Fibroblast of lung (primary cell): ENCODE data around the gene DHX35. TPM values are rescaled to one million over a fixed set of nuclear protein-coding genes. Genes with fewer than 3 reads are reported as not detected.

Experiments used
- DNase-seq, 2 donors: peaks; one replicate each; pipeline versions ENCODE4 v3.0.0 to v3.0.0-alpha.2; 2010; ENCODE audit warnings: low read depth in 2 of 2
- H2AFZ ChIP-seq: 2 replicates; pipeline ENCODE4 v1.5.1; 2012; ENCODE audit warnings: low read length, control low read depth, inconsistent platforms
- H3K27ac ChIP-seq: 2 replicates; pipeline ENCODE4 v1.5.1; 2011; ENCODE audit warnings: low read length, control low read depth; ENCODE audit not compliant: insufficient read depth
- H3K27me3 ChIP-seq: 2 replicates; pipeline ENCODE4 v1.5.1; 2011; ENCODE audit warnings: mild to moderate bottlenecking, low read length; ENCODE audit not compliant: control insufficient read depth, insufficient read depth
- H3K36me3 ChIP-seq: 2 replicates; pipeline ENCODE4 v1.5.1; 2011; ENCODE audit warnings: low read length; ENCODE audit not compliant: control insufficient read depth, insufficient read depth
- H3K4me1 ChIP-seq: 2 replicates; pipeline ENCODE4 v1.5.1; 2011; ENCODE audit warnings: low read length; ENCODE audit not compliant: control insufficient read depth, insufficient read depth; ENCODE audit errors: extremely low read depth
- H3K4me2 ChIP-seq: 2 replicates; pipeline ENCODE4 v1.5.1; 2011; ENCODE audit warnings: low read length, control low read depth; ENCODE audit not compliant: insufficient read depth; ENCODE audit errors: extremely low read depth
- H3K4me3 ChIP-seq, 4 experiments: fragments of 200-600 bp in 1 of 4; sonication (generic) in 1 of 4; replicated peaks in 1 of 4; 2 replicates each; pipeline ENCODE4 v1.5.1; 2011 to 2016; ENCODE audit warnings: low read length in 4 of 4, low read depth in 3 of 4, mild to moderate bottlenecking in 3 of 4, control low read depth in 2 of 4, inconsistent platforms in 1 of 4, mixed read lengths in 1 of 4; ENCODE audit not compliant: insufficient read depth in 1 of 4; ENCODE audit errors: control extremely low read depth in 1 of 4
- H3K79me2 ChIP-seq: 2 replicates; pipeline ENCODE4 v1.5.1; 2012; ENCODE audit warnings: mild to moderate bottlenecking, low read length, inconsistent platforms; ENCODE audit not compliant: control insufficient read depth, insufficient read depth
- H3K9ac ChIP-seq: 2 replicates; pipeline ENCODE4 v1.5.1; 2011; ENCODE audit warnings: mild to moderate bottlenecking, low read length, control low read depth; ENCODE audit not compliant: insufficient read depth
- H3K9me3 ChIP-seq: 2 replicates; pipeline ENCODE4 v1.5.1; 2012; ENCODE audit warnings: low read depth, low read length; ENCODE audit not compliant: control insufficient read depth, insufficient read depth
- H4K20me1 ChIP-seq: 2 replicates; pipeline ENCODE4 v1.5.1; 2011; ENCODE audit warnings: low read length; ENCODE audit not compliant: control insufficient read depth, insufficient read depth; ENCODE audit errors: extremely low read depth
- EZH2 ChIP-seq: IDR thresholded peaks from 2 replicates; pipeline ENCODE4 v1.5.1; 2012; ENCODE audit warnings: low read length, control low read depth, mild to moderate bottlenecking; ENCODE audit errors: missing control alignments
- polyA plus RNA-seq, 2 donors: library from polyadenylated mRNA; depleted of rRNA in 1 of 2; stranded (reverse) in 1 of 2; unstranded in 1 of 2; fragments of >200 nt; gene quantifications; 2 replicates each; pipeline ENCODE4 v1.2.1, GENCODE V29; 2011 to 2012; ENCODE audit warnings: missing spikeins in 1 of 2
- total RNA-seq: library from RNA; depleted of rRNA; stranded (reverse); fragments of >200 nt; gene quantifications from 2 replicates; pipeline ENCODE4 v1.2.1, GENCODE V29; 2014
- TF ChIP-seq, protein P1 (sequence below), 2 donors: IDR thresholded peaks in 1 of 2; conservative IDR thresholded peaks in 1 of 2; 1 replicate in 1 of 2; 2 replicates in 1 of 2; pipeline ENCODE4 v1.5.1; 2011 to 2012; ENCODE audit warnings: low read length in 2 of 2, control low read depth in 1 of 2, inconsistent platforms in 1 of 2, low read depth in 1 of 2, mild to moderate bottlenecking in 1 of 2

Gene DHX35
- total and polyA plus RNA-seq, 2 donors (not counting 1 experiment from before 2014, with no cell fraction given) = 11.4 to 12.1 TPM

DNA sequence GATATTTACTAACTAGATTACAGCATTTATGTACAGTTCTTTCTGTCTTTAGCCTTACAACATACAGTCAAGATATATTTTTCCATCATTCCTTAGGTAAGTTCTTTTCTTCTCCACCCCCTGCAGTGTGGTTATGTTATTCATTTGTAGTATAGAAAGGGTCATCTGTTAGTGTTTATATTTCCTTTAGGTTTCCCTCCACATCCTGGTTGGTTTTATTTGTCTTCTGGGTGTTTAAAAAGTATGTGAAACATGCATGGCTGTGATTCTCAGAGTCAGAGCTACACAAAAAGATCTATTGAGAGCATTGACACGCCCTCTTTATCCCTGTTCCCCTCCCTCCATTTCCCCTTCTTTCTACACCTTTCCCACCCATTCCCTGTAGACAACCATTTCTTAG lies 20.1 kb downstream of the DHX35 start:
- Histone ChIP-seq H3K9me3 (no peaks in the 10 kb centered on the region), H3K27ac (no peak overlapping the region), H3K27me3 (no peaks in the 10 kb centered on the region), H3K36me3 (no peaks in the 10 kb centered on the region), H3K9ac (no peak overlapping the region), H3K4me2 (no peak overlapping the region), H2AFZ (no peak overlapping the region), H3K79me2 (peaks cover 4% of the 10 kb centered on the region), H4K20me1 (no peaks in the 10 kb centered on the region), H3K4me3 (no peak overlapping the region), H3K4me1 (peaks cover 16% of the 10 kb centered on the region)
- TF ChIP-seq, protein P1, sequence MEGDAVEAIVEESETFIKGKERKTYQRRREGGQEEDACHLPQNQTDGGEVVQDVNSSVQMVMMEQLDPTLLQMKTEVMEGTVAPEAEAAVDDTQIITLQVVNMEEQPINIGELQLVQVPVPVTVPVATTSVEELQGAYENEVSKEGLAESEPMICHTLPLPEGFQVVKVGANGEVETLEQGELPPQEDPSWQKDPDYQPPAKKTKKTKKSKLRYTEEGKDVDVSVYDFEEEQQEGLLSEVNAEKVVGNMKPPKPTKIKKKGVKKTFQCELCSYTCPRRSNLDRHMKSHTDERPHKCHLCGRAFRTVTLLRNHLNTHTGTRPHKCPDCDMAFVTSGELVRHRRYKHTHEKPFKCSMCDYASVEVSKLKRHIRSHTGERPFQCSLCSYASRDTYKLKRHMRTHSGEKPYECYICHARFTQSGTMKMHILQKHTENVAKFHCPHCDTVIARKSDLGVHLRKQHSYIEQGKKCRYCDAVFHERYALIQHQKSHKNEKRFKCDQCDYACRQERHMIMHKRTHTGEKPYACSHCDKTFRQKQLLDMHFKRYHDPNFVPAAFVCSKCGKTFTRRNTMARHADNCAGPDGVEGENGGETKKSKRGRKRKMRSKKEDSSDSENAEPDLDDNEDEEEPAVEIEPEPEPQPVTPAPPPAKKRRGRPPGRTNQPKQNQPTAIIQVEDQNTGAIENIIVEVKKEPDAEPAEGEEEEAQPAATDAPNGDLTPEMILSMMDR (conservative IDR thresholded peaks at IDR 0.05 in 1 of 2, IDR thresholded peaks at IDR 0.05 in 1 of 2; ENCODE audit: low read depth in 1 of 2, low read length in 2 of 2) = no peak
- no peak for TF ChIP-seq EZH2
- no peak for DNase-seq

DNA sequence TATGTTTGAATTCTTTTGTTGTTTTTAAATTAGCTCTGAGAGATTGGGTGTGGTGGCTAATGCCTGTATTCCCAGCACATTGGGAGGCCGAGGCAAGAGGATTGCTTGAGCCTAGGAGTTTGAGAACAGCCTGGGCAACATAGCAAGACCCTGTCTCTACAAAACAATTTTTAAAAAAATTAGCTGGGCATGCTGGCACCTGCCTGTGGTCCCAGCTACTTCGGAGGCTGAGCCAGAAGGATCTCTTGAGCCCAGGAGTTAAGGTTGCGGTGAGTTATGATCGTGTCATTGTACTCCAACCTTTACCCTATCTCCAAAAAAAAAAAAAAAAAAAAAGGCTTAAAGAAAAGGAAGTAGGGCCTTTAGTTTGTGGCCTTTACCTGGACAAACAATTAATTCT lies 22.9 kb downstream of the DHX35 start:
- no peaks in the 10 kb centered on the region for H3K36me3 ChIP-seq
- H3K4me2 ChIP-seq = peak overlapping the region; percentile 8
- no peak overlapping the region for H2AFZ ChIP-seq
- peaks cover 4% of the 10 kb centered on the region for H3K79me2 ChIP-seq
- peak overlapping the region; percentile 64 for H3K27ac ChIP-seq
- no peak overlapping the region for H3K9ac ChIP-seq
- peak in 1 of 2 donors; percentile 34 for DNase-seq
- H3K4me3 ChIP-seq = no peak overlapping the region
- peaks cover 16% of the 10 kb centered on the region for H3K4me1 ChIP-seq
- no peaks in the 10 kb centered on the region for H4K20me1 ChIP-seq
- TF ChIP-seq EZH2 = no peak
- TF ChIP-seq, protein P1 (conservative IDR thresholded peaks at IDR 0.05 in 1 of 2, IDR thresholded peaks at IDR 0.05 in 1 of 2; ENCODE audit: low read depth in 1 of 2, low read length in 2 of 2) = no peak
- no peaks in the 10 kb centered on the region for H3K9me3 ChIP-seq
- no peaks in the 10 kb centered on the region for H3K27me3 ChIP-seq

DNA sequence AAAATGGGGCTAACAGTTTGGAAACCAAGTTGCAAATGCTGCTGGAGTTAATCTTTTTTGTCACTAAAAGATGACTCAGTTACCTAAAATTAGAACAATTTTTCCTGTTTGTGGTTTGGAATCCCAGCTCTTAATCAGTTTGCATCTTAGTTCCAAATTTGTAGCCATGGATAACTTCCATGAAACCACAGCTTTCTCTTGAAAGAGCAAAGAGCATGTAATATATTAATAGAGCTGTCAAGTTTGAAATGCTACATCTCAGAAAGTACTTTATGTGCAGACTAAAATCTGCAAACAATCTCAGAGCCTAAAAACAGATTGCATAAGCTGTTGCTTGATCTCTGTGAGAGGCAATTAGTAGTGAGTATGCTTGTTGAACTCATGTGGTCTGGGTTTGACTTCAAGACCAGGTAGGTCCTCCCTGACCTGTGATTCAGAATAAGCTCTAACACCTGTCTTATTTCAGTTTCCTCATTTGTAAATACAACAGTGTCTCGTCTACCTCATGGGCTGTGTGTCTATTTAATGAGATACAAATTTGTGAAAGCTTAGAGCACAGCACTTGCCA lies 23.5 kb downstream of the DHX35 start:
- Histone ChIP-seq H3K4me3 (no peak overlapping the region), H3K27me3 (no peaks in the 10 kb centered on the region), H4K20me1 (no peaks in the 10 kb centered on the region), H3K4me1 (peaks cover 16% of the 10 kb centered on the region), H3K4me2 (peak overlapping the region; percentile 32), H3K36me3 (no peaks in the 10 kb centered on the region), H3K9ac (no peak overlapping the region), H3K27ac (no peak overlapping the region), H3K9me3 (no peaks in the 10 kb centered on the region), H3K79me2 (peaks cover 4% of the 10 kb centered on the region), H2AFZ (no peak overlapping the region)
- DNase-seq = peak; percentile 92 to 94
- no peak for TF ChIP-seq EZH2
- TF ChIP-seq, protein P1 (conservative IDR thresholded peaks at IDR 0.05 in 1 of 2, IDR thresholded peaks at IDR 0.05 in 1 of 2; ENCODE audit: low read depth in 1 of 2, low read length in 2 of 2) = no peak
